Upper lobe of left lung (tissue), 4 donors: Measurements from ENCODE around the gene EHD2.

Source experiments
- CTCF ChIP-seq, 6 experiments: fragments of 450-650 bp in 4 of 6; fragments of 200-600 bp in 2 of 6; sonication (generic) in 2 of 6; IDR thresholded peaks; one replicate each; pipeline ENCODE4 v1.5.1; 2016 to 2019; ENCODE audit warnings: antibody characterized with exemption in 6 of 6
- EP300 ChIP-seq, 4 donors: sonication (generic); formaldehyde crosslinking; IDR thresholded peaks; one replicate each; pipeline ENCODE4 v1.5.1; 2017; ENCODE audit warnings: antibody characterized with exemption in 4 of 4, control low read depth in 2 of 4
- POLR2A ChIP-seq, 4 donors: fragments of 450-650 bp; IDR thresholded peaks; one replicate each; pipeline ENCODE4 v1.5.1; 2016 to 2017; ENCODE audit warnings: antibody characterized with exemption in 4 of 4, mild to moderate bottlenecking in 2 of 4
- POLR2AphosphoS5 ChIP-seq, 2 donors: sonication (generic); formaldehyde crosslinking; IDR thresholded peaks; one replicate each; pipeline ENCODE4 v1.5.1; 2017; ENCODE audit warnings: antibody characterized with exemption in 2 of 2

- TF ChIP-seq POLR2AphosphoS5 (IDR thresholded peaks at IDR 0.05) (no peak), CTCF (IDR thresholded peaks at IDR 0.05) (no peak), POLR2A (IDR thresholded peaks at IDR 0.05) (no peak), EP300 (IDR thresholded peaks at IDR 0.05) (no peak)
Observed at GRCh38 chr19:47749326-47749725, 36.1 kb downstream of the EHD2 start.
